Vagina (tissue), 2 donors: ENCODE data around the gene AP3B2. TPM values are rescaled to one million over a fixed set of nuclear protein-coding genes. Genes with fewer than 3 reads are reported as not detected.
A peak's percentile ranks its signal among the peaks of the same experiment; 100 is the strongest.

Source experiments
- DNase-seq, 2 donors: peaks; one replicate each; pipeline ENCODE4 v3.0.0-alpha.2; 2017; ENCODE audit errors: extremely low spot score in 2 of 2
- H3K27ac ChIP-seq: fragments of 200-600 bp; sonication (generic); one replicate; pipeline ENCODE4 v1.5.1; 2019
- H3K27me3 ChIP-seq: fragments of 200-600 bp; sonication (generic); one replicate; pipeline ENCODE4 v1.5.1; 2019
- H3K36me3 ChIP-seq, 2 donors: fragments of 200-600 bp; sonication (generic); one replicate each; pipeline ENCODE4 v1.5.1; 2017 to 2019
- H3K4me1 ChIP-seq: fragments of 200-600 bp; sonication (generic); one replicate; pipeline ENCODE4 v1.5.1; 2019
- H3K4me3 ChIP-seq, 2 donors: fragments of 200-600 bp; sonication (generic); 1 replicate in 1 of 2; 2 replicates in 1 of 2; pipeline ENCODE4 v1.5.1; 2016 to 2019
- H3K9me3 ChIP-seq: fragments of 200-600 bp; sonication (generic); one replicate; pipeline ENCODE4 v1.5.1; 2019
- POLR2A ChIP-seq, 2 donors: fragments of 450-650 bp; IDR thresholded peaks; one replicate each; pipeline ENCODE4 v1.6.1; 2017; ENCODE audit warnings: antibody characterized with exemption in 2 of 2, mild to moderate bottlenecking in 2 of 2, moderate library complexity in 2 of 2
- POLR2AphosphoS5 ChIP-seq, 2 donors: sonication (generic); formaldehyde crosslinking; IDR thresholded peaks; one replicate each; pipeline ENCODE4 v1.9.0; 2017; ENCODE audit warnings: antibody characterized with exemption in 2 of 2, mild to moderate bottlenecking in 2 of 2, low read depth in 1 of 2; ENCODE audit not compliant: insufficient read depth in 1 of 2
- intact Hi-C: fragments of 100-400 bp; cut with DNase I; formaldehyde crosslinking; loops from one replicate; pipeline ENCODE4 v1.15.1; 2023
- total RNA-seq: library from RNA; depleted of rRNA; stranded (reverse); fragments of >200 nt; gene quantifications from one replicate; pipeline ENCODE4 v1.2.3, GENCODE V29; 2016
- TF ChIP-seq, protein P1 (sequence below), 3 experiments: fragments of 450-650 bp in 2 of 3; fragments of 200-600 bp in 1 of 3; sonication (generic) in 1 of 3; IDR thresholded peaks; one replicate each; pipeline ENCODE4 v1.5.1; 2017 to 2019; ENCODE audit warnings: antibody characterized with exemption in 3 of 3, mild to moderate bottlenecking in 2 of 3, moderate library complexity in 2 of 3

Gene AP3B2, protein sequence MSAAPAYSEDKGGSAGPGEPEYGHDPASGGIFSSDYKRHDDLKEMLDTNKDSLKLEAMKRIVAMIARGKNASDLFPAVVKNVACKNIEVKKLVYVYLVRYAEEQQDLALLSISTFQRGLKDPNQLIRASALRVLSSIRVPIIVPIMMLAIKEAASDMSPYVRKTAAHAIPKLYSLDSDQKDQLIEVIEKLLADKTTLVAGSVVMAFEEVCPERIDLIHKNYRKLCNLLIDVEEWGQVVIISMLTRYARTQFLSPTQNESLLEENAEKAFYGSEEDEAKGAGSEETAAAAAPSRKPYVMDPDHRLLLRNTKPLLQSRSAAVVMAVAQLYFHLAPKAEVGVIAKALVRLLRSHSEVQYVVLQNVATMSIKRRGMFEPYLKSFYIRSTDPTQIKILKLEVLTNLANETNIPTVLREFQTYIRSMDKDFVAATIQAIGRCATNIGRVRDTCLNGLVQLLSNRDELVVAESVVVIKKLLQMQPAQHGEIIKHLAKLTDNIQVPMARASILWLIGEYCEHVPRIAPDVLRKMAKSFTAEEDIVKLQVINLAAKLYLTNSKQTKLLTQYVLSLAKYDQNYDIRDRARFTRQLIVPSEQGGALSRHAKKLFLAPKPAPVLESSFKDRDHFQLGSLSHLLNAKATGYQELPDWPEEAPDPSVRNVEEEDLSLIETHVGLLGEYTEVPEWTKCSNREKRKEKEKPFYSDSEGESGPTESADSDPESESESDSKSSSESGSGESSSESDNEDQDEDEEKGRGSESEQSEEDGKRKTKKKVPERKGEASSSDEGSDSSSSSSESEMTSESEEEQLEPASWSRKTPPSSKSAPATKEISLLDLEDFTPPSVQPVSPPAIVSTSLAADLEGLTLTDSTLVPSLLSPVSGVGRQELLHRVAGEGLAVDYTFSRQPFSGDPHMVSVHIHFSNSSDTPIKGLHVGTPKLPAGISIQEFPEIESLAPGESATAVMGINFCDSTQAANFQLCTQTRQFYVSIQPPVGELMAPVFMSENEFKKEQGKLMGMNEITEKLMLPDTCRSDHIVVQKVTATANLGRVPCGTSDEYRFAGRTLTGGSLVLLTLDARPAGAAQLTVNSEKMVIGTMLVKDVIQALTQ
- total RNA-seq = 3.7 TPM

DNA sequence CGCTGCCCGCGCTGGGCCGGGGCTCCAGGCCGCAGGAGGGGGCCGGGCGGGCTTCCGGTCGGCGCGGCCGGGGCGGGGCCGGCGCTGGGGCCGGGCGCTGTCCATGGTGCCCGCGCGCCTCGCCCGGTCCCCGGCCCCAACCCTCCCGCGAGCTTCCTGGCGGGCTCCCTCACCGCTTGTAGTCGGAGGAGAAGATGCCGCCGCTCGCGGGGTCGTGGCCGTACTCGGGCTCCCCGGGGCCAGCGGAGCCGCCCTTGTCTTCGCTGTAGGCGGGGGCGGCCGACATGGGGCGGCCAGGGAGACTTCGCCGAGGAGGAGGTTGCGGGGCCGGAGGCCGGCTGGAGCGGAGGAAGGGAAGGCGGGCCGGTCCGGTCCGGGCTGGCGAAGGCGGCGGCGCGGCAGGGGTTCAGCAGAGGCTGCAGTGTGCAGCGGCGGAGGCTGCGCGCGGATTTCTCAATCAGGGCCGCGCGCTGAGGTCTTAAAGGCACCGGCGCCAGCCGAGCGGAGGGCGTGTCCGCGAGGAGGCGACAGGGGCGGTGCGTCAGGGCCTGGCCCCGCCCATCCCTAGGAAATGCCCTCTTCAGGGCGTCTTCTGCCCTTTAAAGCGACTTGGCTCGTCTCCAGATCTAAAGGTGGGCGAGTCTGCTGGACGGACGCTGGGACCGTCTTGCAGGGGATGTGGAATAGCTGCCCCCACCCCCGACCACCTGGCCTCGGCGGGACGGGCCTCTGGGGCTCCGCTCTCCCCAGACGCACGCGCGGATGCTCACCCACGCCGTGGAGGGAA is at the start of gene AP3B2:
AP3B2 (minus strand) TSS at position 455 of the 787 bp plus-strand sequence; CDS start at position 286, 169 bp downstream.
- no peaks in the 10 kb centered on the region for H3K9me3 ChIP-seq
- no peaks in the 10 kb centered on the region for H3K36me3 ChIP-seq
- H3K4me1 ChIP-seq = peaks cover 11% of the 10 kb centered on the region
- H3K27me3 ChIP-seq = no peaks in the 10 kb centered on the region
- peak within 1 kb of the TSS; percentile 61 to 66 for H3K4me3 ChIP-seq
- no peak for DNase-seq
- H3K27ac ChIP-seq = no peak within 1 kb of the TSS
- TF ChIP-seq POLR2AphosphoS5 (IDR thresholded peaks at IDR 0.05; ENCODE audit: insufficient read depth in 1 of 2, low read depth in 1 of 2) = peak in 1 of 2 donors; percentile 40
- TF ChIP-seq, protein P1, sequence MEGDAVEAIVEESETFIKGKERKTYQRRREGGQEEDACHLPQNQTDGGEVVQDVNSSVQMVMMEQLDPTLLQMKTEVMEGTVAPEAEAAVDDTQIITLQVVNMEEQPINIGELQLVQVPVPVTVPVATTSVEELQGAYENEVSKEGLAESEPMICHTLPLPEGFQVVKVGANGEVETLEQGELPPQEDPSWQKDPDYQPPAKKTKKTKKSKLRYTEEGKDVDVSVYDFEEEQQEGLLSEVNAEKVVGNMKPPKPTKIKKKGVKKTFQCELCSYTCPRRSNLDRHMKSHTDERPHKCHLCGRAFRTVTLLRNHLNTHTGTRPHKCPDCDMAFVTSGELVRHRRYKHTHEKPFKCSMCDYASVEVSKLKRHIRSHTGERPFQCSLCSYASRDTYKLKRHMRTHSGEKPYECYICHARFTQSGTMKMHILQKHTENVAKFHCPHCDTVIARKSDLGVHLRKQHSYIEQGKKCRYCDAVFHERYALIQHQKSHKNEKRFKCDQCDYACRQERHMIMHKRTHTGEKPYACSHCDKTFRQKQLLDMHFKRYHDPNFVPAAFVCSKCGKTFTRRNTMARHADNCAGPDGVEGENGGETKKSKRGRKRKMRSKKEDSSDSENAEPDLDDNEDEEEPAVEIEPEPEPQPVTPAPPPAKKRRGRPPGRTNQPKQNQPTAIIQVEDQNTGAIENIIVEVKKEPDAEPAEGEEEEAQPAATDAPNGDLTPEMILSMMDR (IDR thresholded peaks at IDR 0.05) = no peak
- intact Hi-C loops = no loop called here

DNA sequence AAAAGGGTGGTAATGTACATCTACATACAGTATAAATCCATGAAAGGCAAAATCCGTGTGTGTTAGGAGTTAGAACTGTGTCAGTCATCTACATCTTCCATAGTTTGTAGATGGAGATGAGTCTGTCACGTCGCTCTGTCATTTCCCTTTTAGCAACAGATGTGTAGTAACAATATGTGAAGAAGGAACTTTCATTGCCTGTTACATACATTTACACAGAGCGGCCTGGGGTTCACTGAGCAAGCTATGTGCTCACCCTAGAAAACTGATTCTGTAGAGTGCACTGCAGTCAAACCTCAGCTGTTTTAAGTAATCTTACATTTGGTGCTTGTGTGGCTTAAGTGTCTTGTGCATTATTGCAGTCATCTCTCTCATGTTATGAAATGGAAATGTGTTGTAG is 41.6 kb upstream of the AP3B2 start:
- H3K36me3 ChIP-seq = peaks cover 0 to 35% of the 10 kb centered on the region in 2 donors
- peak overlapping the region; percentile 64 to 77 for H3K4me3 ChIP-seq
- H3K4me1 ChIP-seq = peaks cover 37% of the 10 kb centered on the region
- intact Hi-C loops = no loop called here
- peak overlapping the region; percentile 90 for H3K27ac ChIP-seq
- no peaks in the 10 kb centered on the region for H3K27me3 ChIP-seq
- TF ChIP-seq, protein P1 (IDR thresholded peaks at IDR 0.05) = no peak
- TF ChIP-seq POLR2A (IDR thresholded peaks at IDR 0.05) = no peak
- TF ChIP-seq POLR2AphosphoS5 (IDR thresholded peaks at IDR 0.05; ENCODE audit: insufficient read depth in 1 of 2, low read depth in 1 of 2) = no peak
- H3K9me3 ChIP-seq = no peaks in the 10 kb centered on the region
- DNase-seq = no peak

DNA sequence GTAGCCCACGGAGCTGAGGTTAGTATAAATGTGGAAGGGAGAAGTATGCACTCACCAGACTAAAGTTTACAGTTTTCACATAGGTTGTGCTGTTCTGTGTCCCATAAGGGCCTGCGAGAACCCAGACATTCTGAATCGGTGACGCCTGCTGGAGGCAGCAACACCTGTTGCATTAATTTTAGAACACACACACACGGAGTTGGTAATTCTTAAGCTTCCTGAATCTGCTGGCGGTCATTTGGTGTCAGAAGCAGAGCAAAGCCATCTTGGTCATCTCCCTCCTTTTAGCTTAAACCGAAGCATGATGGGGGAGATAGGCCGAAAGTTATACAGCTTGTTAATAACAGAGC is 41.1 kb upstream of the AP3B2 start:
- Histone ChIP-seq H3K4me1 (peaks cover 37% of the 10 kb centered on the region), H3K27me3 (no peaks in the 10 kb centered on the region), H3K9me3 (no peaks in the 10 kb centered on the region), H3K4me3 (peak overlapping the region; percentile 64 to 77), H3K27ac (peak overlapping the region; percentile 90), H3K36me3 (peaks cover 0 to 30% of the 10 kb centered on the region in 2 donors)
- intact Hi-C loops = no loop called here
- TF ChIP-seq, protein P1 (IDR thresholded peaks at IDR 0.05) = no peak
- no peak for TF ChIP-seq POLR2AphosphoS5 (IDR thresholded peaks at IDR 0.05; ENCODE audit: insufficient read depth in 1 of 2, low read depth in 1 of 2)
- no peak for TF ChIP-seq POLR2A (IDR thresholded peaks at IDR 0.05)
- no peak for DNase-seq

DNA sequence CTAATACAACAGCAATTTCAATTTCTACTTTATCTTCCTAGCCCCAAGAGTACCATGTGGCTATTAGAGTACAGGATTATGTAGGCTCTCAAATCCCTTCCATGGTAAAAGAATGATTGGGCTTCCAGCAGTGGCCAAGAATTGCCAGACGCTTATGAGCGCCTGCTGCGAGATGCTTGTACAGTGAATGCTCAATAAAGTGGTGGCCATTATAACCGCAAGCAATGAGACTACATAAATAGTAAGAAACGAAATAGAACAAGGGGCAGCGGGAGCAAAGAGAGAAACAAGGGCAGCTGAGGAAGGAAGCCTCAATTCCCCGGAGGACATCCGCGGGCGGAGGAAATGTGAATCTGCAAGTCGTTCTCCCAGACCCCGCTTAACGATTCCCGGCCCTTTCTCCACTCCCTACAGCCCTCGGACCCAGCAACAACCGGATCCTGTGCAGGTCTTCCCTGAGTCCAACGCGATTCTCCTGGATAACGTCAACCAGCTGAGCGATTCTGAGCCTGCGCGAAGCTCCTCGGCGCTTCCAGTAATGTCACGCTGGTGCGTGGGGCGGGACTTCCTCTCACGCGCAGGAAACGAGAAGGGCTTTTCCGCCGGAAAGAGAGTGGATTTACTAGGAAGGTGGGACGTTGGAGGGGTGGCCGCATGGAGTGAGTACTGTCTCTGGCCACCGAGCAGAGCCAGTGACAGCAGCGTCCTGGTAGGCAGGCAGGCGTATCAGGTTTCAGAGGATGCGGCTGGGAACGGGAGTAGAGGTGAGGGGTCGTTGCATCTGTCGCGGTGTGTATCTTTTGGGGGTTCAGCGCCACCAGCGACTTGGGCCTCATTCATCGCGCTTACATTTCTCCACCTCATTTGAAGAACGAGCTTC is 40.5 kb upstream of the AP3B2 start:
- intact Hi-C loops = no loop called here
- Histone ChIP-seq H3K27ac (peak overlapping the region; percentile 90), H3K9me3 (no peaks in the 10 kb centered on the region), H3K4me1 (peaks cover 37% of the 10 kb centered on the region), H3K27me3 (no peaks in the 10 kb centered on the region), H3K4me3 (peak overlapping the region; percentile 64 to 77), H3K36me3 (peaks cover 0 to 23% of the 10 kb centered on the region in 2 donors)
- DNase-seq = peak in 1 of 2 donors; percentile 94
- TF ChIP-seq POLR2A (IDR thresholded peaks at IDR 0.05) (peak in 1 of 2 donors; percentile 65), POLR2AphosphoS5 (IDR thresholded peaks at IDR 0.05; ENCODE audit: insufficient read depth in 1 of 2, low read depth in 1 of 2) (peak; percentile 93 to 100)
- TF ChIP-seq, protein P1 (IDR thresholded peaks at IDR 0.05) = no peak
